Neural progenitor cell (in vitro differentiated cells): ENCODE data around the gene STEAP1B.
"Not testable (repeated sequence)": the region's sequence is repeated elsewhere in the genome, so short reads cannot be mapped to it uniquely, and the experiment has no call there.

Experiments used
- EZH2 ChIP-seq: fragments of 200-600 bp; sonication (generic); IDR thresholded peaks from 2 replicates; pipeline ENCODE4 v1.6.1; 2017; ENCODE audit warnings: antibody characterized with exemption, mild to moderate bottlenecking, moderate library complexity
- TF ChIP-seq, protein P1 (sequence below): fragments of 200-600 bp; sonication (generic); IDR thresholded peaks from 2 replicates; pipeline ENCODE4 v1.5.1; 2017; ENCODE audit warnings: antibody characterized with exemption, mild to moderate bottlenecking

DNA sequence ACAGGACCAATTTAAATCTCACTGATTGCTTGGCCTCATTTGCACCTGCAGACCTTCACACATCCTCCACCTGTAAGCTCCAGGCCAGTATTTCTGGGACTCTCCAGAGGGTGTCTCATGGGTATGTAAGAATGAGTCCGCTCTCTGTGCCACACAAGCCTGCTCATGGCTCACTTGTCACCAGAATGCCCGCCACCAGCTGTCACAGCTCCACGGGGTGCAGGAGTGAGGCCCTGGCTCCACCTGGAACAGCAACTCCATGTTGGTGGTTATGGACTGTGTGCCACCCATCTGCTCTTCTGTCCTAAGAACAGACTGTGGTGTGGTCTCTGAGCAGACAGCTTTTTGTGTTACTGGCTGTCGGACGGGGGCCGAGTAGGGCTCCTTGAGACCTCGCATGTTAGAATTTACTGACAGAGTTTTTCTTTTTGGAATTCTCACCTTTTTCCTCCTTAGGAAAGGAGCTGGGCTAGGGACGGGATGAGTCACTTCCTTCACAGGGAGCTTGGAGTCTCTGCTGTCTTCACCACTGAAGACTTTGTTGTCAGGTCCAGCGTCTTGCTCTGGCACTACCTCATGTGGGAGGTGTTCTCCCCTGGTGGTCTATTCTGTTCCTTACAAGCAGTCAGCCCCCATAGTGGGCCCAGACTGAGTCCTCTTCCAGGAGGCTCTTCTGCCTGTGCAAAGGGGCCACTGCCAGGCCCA, 6.5 kb upstream of the STEAP1B start:
- TF ChIP-seq, protein P1, sequence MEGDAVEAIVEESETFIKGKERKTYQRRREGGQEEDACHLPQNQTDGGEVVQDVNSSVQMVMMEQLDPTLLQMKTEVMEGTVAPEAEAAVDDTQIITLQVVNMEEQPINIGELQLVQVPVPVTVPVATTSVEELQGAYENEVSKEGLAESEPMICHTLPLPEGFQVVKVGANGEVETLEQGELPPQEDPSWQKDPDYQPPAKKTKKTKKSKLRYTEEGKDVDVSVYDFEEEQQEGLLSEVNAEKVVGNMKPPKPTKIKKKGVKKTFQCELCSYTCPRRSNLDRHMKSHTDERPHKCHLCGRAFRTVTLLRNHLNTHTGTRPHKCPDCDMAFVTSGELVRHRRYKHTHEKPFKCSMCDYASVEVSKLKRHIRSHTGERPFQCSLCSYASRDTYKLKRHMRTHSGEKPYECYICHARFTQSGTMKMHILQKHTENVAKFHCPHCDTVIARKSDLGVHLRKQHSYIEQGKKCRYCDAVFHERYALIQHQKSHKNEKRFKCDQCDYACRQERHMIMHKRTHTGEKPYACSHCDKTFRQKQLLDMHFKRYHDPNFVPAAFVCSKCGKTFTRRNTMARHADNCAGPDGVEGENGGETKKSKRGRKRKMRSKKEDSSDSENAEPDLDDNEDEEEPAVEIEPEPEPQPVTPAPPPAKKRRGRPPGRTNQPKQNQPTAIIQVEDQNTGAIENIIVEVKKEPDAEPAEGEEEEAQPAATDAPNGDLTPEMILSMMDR = not testable (repeated sequence)
- not testable (repeated sequence) for TF ChIP-seq EZH2
